Activated T-helper 17 cell treated with anti-CD3 and anti-CD28 coated beads, Interleukin-2, amount 50 U/mL, for 72 hours (primary cell): Measurements from ENCODE around the gene DMTF1. TPM values are rescaled to one million over a fixed set of nuclear protein-coding genes. Genes with fewer than 3 reads are reported as not detected.
"Not testable (repeated sequence)": the region's sequence is repeated elsewhere in the genome, so short reads cannot be mapped to it uniquely, and the experiment has no call there.

ENCODE experiments used
- ATAC-seq: fragments of 150-1000 bp; cut with Tn5 transposase; replicated peaks from 2 replicates; pipeline ENCODE4 v1.10.0; 2021; ENCODE audit warnings: mild to moderate bottlenecking, moderate library complexity
- H3K27ac Mint-ChIP-seq: one replicate; pipeline ENCODE4 v1.8.0; 2022; ENCODE audit warnings: mixed read lengths
- H3K27me3 Mint-ChIP-seq: one replicate; pipeline ENCODE4 v1.8.0; 2022; ENCODE audit warnings: mixed read lengths
- H3K36me3 Mint-ChIP-seq: one replicate; pipeline ENCODE4 v1.8.0; 2022; ENCODE audit warnings: low read depth, mild to moderate bottlenecking, mixed read lengths
- H3K4me1 Mint-ChIP-seq: one replicate; pipeline ENCODE4 v1.8.0; 2022; ENCODE audit warnings: mixed read lengths
- H3K4me3 Mint-ChIP-seq: one replicate; pipeline ENCODE4 v1.8.0; 2022; ENCODE audit warnings: mild to moderate bottlenecking, mixed read lengths
- H3K9me3 Mint-ChIP-seq: one replicate; pipeline ENCODE4 v1.8.0; 2022; ENCODE audit warnings: mixed read lengths
- total RNA-seq, 2 donors: library from RNA; stranded (reverse); gene quantifications; one replicate each; pipeline ENCODE4 v1.2.3, GENCODE V29; 2022

The DMTF1 gene
- total RNA-seq, 2 donors from 2014 or later, result 90.4 to 114 TPM

GRCh38 chr7:87193912-87194311 is 41.7 kb downstream of the DMTF1 start:
- Mint-ChIP-seq H3K4me3 (no peak overlapping the region), H3K4me1 (peaks cover 22% of the 10 kb centered on the region), H3K27ac (peak overlapping the region; percentile 64), H3K27me3 (no peaks in the 10 kb centered on the region), H3K9me3 (no peaks in the 10 kb centered on the region), H3K36me3 (peaks cover 100% of the 10 kb centered on the region)
- ATAC-seq, result no peak

- H3K36me3 Mint-ChIP-seq, result peaks cover 100% of the 10 kb centered on the region
- ATAC-seq, result no peak
- H3K4me1 Mint-ChIP-seq, result peaks cover 38% of the 10 kb centered on the region
- peak overlapping the region; percentile 79 for H3K27ac Mint-ChIP-seq
- H3K27me3 Mint-ChIP-seq, result no peaks in the 10 kb centered on the region
- H3K4me3 Mint-ChIP-seq, result peak overlapping the region; percentile 61
- no peaks in the 10 kb centered on the region for H3K9me3 Mint-ChIP-seq
Observed at GRCh38 chr7:87199241-87199640, 47.0 kb downstream of the DMTF1 start.

GRCh38 chr7:87199700-87200450 is 47.6 kb downstream of the DMTF1 start:
- ATAC-seq, result peak; percentile 59
- no peaks in the 10 kb centered on the region for H3K27me3 Mint-ChIP-seq
- peaks cover 100% of the 10 kb centered on the region for H3K36me3 Mint-ChIP-seq
- H3K4me1 Mint-ChIP-seq, result peaks cover 40% of the 10 kb centered on the region
- H3K9me3 Mint-ChIP-seq, result no peaks in the 10 kb centered on the region
- peak overlapping the region; percentile 61 for H3K4me3 Mint-ChIP-seq
- H3K27ac Mint-ChIP-seq, result peak overlapping the region; percentile 79

- ATAC-seq, result no peak
- Mint-ChIP-seq H3K4me1 (peaks cover 36% of the 10 kb centered on the region), H3K9me3 (no peaks in the 10 kb centered on the region), H3K36me3 (peaks cover 97% of the 10 kb centered on the region), H3K4me3 (peak overlapping the region; percentile 61), H3K27ac (peak overlapping the region; percentile 21), H3K27me3 (no peaks in the 10 kb centered on the region)
Observed at GRCh38 chr7:87202208-87202607, 50.0 kb downstream of the DMTF1 start.

- H3K9me3 Mint-ChIP-seq, result no peaks in the 10 kb centered on the region
- peak overlapping the region; percentile 61 for H3K4me3 Mint-ChIP-seq
- peaks cover 38% of the 10 kb centered on the region for H3K4me1 Mint-ChIP-seq
- H3K27ac Mint-ChIP-seq, result peak overlapping the region; percentile 21
- ATAC-seq, result peak; percentile 24
- H3K36me3 Mint-ChIP-seq, result peaks cover 95% of the 10 kb centered on the region
- H3K27me3 Mint-ChIP-seq, result no peaks in the 10 kb centered on the region
Observed at GRCh38 chr7:87202705-87203104, 50.5 kb downstream of the DMTF1 start.

GRCh38 chr7:87203929-87204328 is 51.7 kb downstream of the DMTF1 start:
- ATAC-seq, result peak; percentile 62
- Mint-ChIP-seq H3K27ac (peak overlapping the region; percentile 88), H3K36me3 (peaks cover 95% of the 10 kb centered on the region), H3K4me1 (peaks cover 48% of the 10 kb centered on the region), H3K4me3 (peak overlapping the region; percentile 70)
- not testable (repeated sequence) for H3K27me3 Mint-ChIP-seq, H3K9me3 Mint-ChIP-seq

DNA sequence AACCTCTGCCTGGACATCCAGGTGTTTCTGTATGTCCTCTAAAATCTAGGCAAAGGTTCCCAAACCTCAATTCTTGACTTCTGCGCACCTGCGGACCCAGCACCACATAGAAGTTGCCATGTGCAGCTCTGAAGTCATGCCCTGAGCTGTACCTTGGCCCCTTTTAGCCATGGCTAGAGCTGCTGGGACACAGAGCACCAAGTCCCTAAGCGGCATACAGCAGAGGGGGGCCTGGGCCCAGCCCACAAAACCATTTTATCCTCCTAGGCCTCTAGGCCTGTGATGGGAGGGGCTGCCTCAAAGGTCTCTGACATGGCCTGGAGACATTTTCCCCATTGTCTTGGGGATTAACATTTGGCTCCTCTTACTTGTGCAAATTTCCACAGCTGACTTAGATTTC is 52.7 kb downstream of the DMTF1 start:
- Mint-ChIP-seq H3K36me3 (peaks cover 95% of the 10 kb centered on the region), H3K27me3 (no peaks in the 10 kb centered on the region), H3K27ac (no peak overlapping the region), H3K4me1 (peaks cover 49% of the 10 kb centered on the region), H3K9me3 (no peaks in the 10 kb centered on the region), H3K4me3 (no peak overlapping the region)
- no peak for ATAC-seq

DNA sequence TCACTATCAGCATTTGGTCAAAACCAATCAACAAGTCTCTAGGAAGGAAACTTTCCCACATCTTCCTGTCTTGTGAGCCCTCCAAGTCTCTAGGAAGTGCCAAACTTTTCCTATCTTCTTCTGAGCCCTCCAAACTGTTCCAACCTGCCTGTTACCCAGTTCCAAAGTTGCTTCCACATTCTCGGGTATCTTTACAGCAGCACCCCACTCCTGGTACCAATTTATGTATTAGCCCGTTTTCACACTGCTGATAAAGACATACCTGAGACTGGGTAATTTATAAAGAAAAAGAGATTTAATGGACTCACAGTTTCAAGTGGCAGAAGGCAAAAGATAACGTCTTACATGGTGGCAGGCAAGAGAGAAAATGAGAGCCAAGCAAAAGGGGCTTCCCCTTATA is 53.4 kb downstream of the DMTF1 start:
- ATAC-seq, H3K9me3 Mint-ChIP-seq, H3K27me3 Mint-ChIP-seq: not testable (repeated sequence)
- Mint-ChIP-seq H3K4me1 (peaks cover 48% of the 10 kb centered on the region), H3K27ac (peak overlapping the region; percentile 63), H3K36me3 (peaks cover 95% of the 10 kb centered on the region), H3K4me3 (peak overlapping the region; percentile 24)

DNA sequence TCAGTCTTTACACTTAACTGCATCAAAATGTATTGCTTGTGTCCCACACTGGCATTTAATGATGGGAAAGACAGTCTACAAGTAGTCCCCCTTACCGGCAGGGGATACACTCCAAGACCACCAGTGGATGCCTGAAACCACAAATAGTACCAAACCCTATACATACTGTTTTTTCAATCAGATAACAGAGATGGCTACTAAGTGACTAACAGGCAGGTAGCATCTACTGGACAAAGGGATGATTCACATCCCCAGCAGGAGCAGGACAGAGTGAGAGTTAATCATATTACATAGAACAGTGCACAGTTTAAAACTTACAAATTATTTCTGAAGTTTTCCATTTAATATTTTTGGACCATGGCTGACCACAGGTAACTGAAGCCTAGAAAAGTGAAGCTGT is 54.1 kb downstream of the DMTF1 start:
- H3K36me3 Mint-ChIP-seq, result peaks cover 95% of the 10 kb centered on the region
- H3K4me1 Mint-ChIP-seq, result peaks cover 48% of the 10 kb centered on the region
- ATAC-seq, result peak; percentile 31
- peak overlapping the region; percentile 24 for H3K4me3 Mint-ChIP-seq
- peak overlapping the region; percentile 63 for H3K27ac Mint-ChIP-seq
- no peaks in the 10 kb centered on the region for H3K9me3 Mint-ChIP-seq
- no peaks in the 10 kb centered on the region for H3K27me3 Mint-ChIP-seq

- peak overlapping the region; percentile 44 for H3K4me3 Mint-ChIP-seq
- H3K27ac Mint-ChIP-seq, result peak overlapping the region; percentile 84
- H3K9me3 Mint-ChIP-seq, result no peaks in the 10 kb centered on the region
- H3K36me3 Mint-ChIP-seq, result peaks cover 94% of the 10 kb centered on the region
- H3K27me3 Mint-ChIP-seq, result no peaks in the 10 kb centered on the region
- ATAC-seq, result peak; percentile 25
- H3K4me1 Mint-ChIP-seq, result peaks cover 55% of the 10 kb centered on the region
Observed at GRCh38 chr7:87209295-87209924, 57.2 kb downstream of the DMTF1 start.

- Mint-ChIP-seq H3K27me3 (no peaks in the 10 kb centered on the region), H3K36me3 (peaks cover 91% of the 10 kb centered on the region), H3K4me3 (peak overlapping the region; percentile 44), H3K4me1 (peaks cover 58% of the 10 kb centered on the region), H3K27ac (peak overlapping the region; percentile 84), H3K9me3 (no peaks in the 10 kb centered on the region)
- no peak for ATAC-seq
Observed at GRCh38 chr7:87210506-87210905, 58.3 kb downstream of the DMTF1 start.

DNA sequence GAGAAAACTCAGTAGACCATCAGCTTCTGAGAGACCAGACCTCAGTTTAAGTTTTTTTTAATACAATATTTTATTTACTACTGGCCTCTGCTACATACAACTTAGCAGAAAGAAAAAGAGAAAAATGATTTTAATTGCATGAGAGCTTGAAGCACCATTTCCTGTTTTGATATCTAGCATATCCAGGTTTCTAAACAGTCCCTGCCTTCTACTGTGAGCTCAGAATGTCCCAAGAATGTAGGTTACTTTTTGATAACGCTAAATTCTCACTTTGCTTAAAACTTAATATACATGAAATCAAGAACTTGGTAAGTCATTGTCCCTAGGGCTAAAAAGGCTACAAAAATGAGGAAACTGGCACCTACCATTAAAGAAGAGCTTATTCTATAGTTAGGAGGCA is 60.2 kb downstream of the DMTF1 start:
- Mint-ChIP-seq H3K9me3 (no peaks in the 10 kb centered on the region), H3K4me3 (peak overlapping the region; percentile 96), H3K4me1 (peaks cover 64% of the 10 kb centered on the region), H3K27me3 (no peaks in the 10 kb centered on the region), H3K27ac (peak overlapping the region; percentile 82), H3K36me3 (peaks cover 93% of the 10 kb centered on the region)
- no peak for ATAC-seq

- H3K9me3 Mint-ChIP-seq, result no peaks in the 10 kb centered on the region
- peaks cover 57% of the 10 kb centered on the region for H3K4me1 Mint-ChIP-seq
- no peaks in the 10 kb centered on the region for H3K27me3 Mint-ChIP-seq
- H3K27ac Mint-ChIP-seq, result peak overlapping the region; percentile 82
- peaks cover 93% of the 10 kb centered on the region for H3K36me3 Mint-ChIP-seq
- no peak for ATAC-seq
- H3K4me3 Mint-ChIP-seq, result peak overlapping the region; percentile 96
Observed at GRCh38 chr7:87213252-87213651, 61.0 kb downstream of the DMTF1 start.

DNA sequence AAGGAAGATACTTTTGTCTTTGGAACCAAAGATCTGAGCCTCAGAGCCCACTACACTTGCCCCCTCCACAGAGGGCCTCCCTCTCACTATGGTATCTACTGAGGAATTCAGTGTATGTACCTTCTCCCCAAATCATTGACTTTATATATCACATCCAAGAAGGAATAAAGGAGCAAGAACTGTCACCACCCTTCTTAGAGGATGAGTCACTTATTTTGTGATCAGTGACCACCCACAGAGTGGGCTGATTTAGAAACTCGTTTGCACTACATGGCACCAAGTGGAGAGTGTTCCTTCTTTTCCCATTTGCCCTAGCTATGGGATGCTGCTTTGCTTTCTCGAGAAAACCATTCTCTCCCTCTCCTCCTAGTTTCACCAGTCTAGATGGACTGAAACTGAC is 61.6 kb downstream of the DMTF1 start:
- Mint-ChIP-seq H3K4me1 (peaks cover 51% of the 10 kb centered on the region), H3K4me3 (peak overlapping the region; percentile 96), H3K27me3 (no peaks in the 10 kb centered on the region), H3K27ac (peak overlapping the region; percentile 82), H3K36me3 (peaks cover 93% of the 10 kb centered on the region), H3K9me3 (no peaks in the 10 kb centered on the region)
- no peak for ATAC-seq

DNA sequence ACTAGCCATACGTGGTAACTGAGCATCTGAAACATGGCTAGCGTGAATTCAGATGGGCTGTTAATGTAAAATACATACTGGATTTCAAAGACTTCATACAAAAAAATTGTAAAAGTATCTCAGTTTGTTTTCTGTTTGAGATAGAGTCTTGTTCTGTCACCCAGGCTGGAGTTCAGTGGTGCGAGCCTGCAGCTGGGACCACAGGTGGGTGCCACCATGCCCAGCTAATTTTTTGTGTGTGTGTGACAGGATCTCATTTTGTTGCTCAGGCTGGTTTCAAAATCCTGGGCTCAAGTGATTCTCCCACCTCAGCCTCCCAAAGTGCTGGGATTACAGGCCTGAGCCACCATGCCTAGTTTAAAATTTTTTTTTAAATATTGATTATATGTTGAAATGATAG is 62.8 kb downstream of the DMTF1 start:
- ATAC-seq, result no peak
- H3K36me3 Mint-ChIP-seq, result peaks cover 93% of the 10 kb centered on the region
- H3K4me3 Mint-ChIP-seq, result peak overlapping the region; percentile 96
- no peaks in the 10 kb centered on the region for H3K9me3 Mint-ChIP-seq
- H3K4me1 Mint-ChIP-seq, result peaks cover 39% of the 10 kb centered on the region
- peak overlapping the region; percentile 82 for H3K27ac Mint-ChIP-seq
- no peaks in the 10 kb centered on the region for H3K27me3 Mint-ChIP-seq
